HepG2 (cell line): Measurements from ENCODE around the gene KRTAP5-11. TPM values are rescaled to one million over a fixed set of nuclear protein-coding genes. Genes with fewer than 3 reads are reported as not detected.

Experiments
- ATAC-seq: fragments of 200-7000 bp; cut with Tn5 transposase; 3 replicates; pipeline ENCODE4 v1.9.1; 2020; ENCODE audit warnings: mild to moderate bottlenecking, moderate library complexity
- BruUV-seq: library from RNA; stranded (reverse); fragments of 400-500 nt; replicated peaks from 2 replicates; lab custom pipeline; 2021; lab: Mats Ljungman, UMichigan
- CTCF ChIA-PET: fragments of 300-600 bp; formaldehyde crosslinking; extraction: SDS; loops from one replicate; lab custom pipeline; 2021; ENCODE audit warnings: low total read pairs, inconsistent platforms, low intra/inter-chr PET ratio; lab: Yijun Ruan, JAX
- POLR2A ChIA-PET: fragments of 350-600 bp; sonication (Branson Sonifier 250); formaldehyde crosslinking; loops from one replicate; lab custom pipeline; 2020; ENCODE audit warnings: antibody characterized with exemption, inconsistent platforms; lab: Yijun Ruan, JAX
- DNase-seq: peaks from one replicate; pipeline ENCODE4 v3.0.0-alpha.2; 2015; ENCODE audit warnings: low spot score
- FAIRE-seq: peaks from 3 replicates; lab custom pipeline; 2011; peaks lifted over from hg19 to GRCh38; lab: Jason Lieb, UNC
- H2AFZ ChIP-seq: one replicate; pipeline ENCODE4 v1.6.1; 2011; ENCODE audit warnings: low read length, inconsistent platforms
- H3K27ac ChIP-seq: fragments of 300-600 bp; 3 replicates; pipeline ENCODE4 v1.8.0; 2011; ENCODE audit warnings: mixed run types, mild to moderate bottlenecking, mixed read lengths, low read length, inconsistent platforms; ENCODE audit not compliant: insufficient read depth; ENCODE audit errors: extremely low read length
- H3K27me3 ChIP-seq, 2 experiments: fragments of 200-600 bp in 1 of 2; 2 replicates in 1 of 2; 3 replicates in 1 of 2; pipeline versions ENCODE4 v1.6.0 to v1.8.0; 2011; ENCODE audit warnings: low read length in 2 of 2, mild to moderate bottlenecking in 2 of 2, moderate library complexity in 2 of 2, inconsistent platforms in 1 of 2; ENCODE audit not compliant: insufficient read depth in 2 of 2, control insufficient read depth in 1 of 2
- H3K36me3 ChIP-seq, 2 experiments: fragments of 200-600 bp in 1 of 2; replicated peaks in 1 of 2; 2 replicates in 1 of 2; 3 replicates in 1 of 2; pipeline versions ENCODE4 v1.5.1 to v1.8.0; 2011; ENCODE audit warnings: low read length in 2 of 2, inconsistent platforms in 1 of 2; ENCODE audit not compliant: insufficient read depth in 2 of 2, control insufficient read depth in 1 of 2
- H3K4me1 ChIP-seq: 2 replicates; pipeline ENCODE4 v1.5.1; 2012; ENCODE audit warnings: low read length, inconsistent platforms; ENCODE audit not compliant: insufficient read depth
- H3K4me2 ChIP-seq: 2 replicates; pipeline ENCODE4 v1.6.0; 2011; ENCODE audit warnings: low read depth, low read length, inconsistent platforms
- H3K4me3 ChIP-seq, 3 experiments: fragments of 200-600 bp in 1 of 3; sonication (generic), shearing (Covaris generic) in 1 of 3; replicated peaks in 1 of 3; 2 replicates each; pipeline ENCODE4 v1.5.1; 2011 to 2016; ENCODE audit warnings: low read length in 3 of 3, inconsistent platforms in 2 of 3, low read depth in 2 of 3, mild to moderate bottlenecking in 2 of 3, control low read depth in 1 of 3, mixed read lengths in 1 of 3; ENCODE audit not compliant: insufficient read depth in 1 of 3
- H3K79me2 ChIP-seq: one replicate; pipeline ENCODE4 v1.6.1; 2011; ENCODE audit warnings: low read length, inconsistent platforms; ENCODE audit not compliant: insufficient read depth
- H3K9ac ChIP-seq: 2 replicates; pipeline ENCODE4 v1.6.0; 2011; ENCODE audit warnings: mild to moderate bottlenecking, low read depth, low read length, inconsistent platforms; ENCODE audit not compliant: insufficient read depth
- H3K9me3 ChIP-seq: 2 replicates; pipeline ENCODE4 v1.5.1; 2012; ENCODE audit warnings: mild to moderate bottlenecking, low read length
- H4K20me1 ChIP-seq: 2 replicates; pipeline ENCODE4 v1.6.0; 2011; ENCODE audit warnings: inconsistent platforms, mild to moderate bottlenecking, low read length, moderate library complexity; ENCODE audit not compliant: insufficient read depth
- DR1 ChIP-seq: sonication (generic); formaldehyde crosslinking; IDR thresholded peaks from 2 replicates; pipeline ENCODE4 v1.8.0; 2021; ENCODE audit warnings: mild to moderate bottlenecking, missing genetic modification reagents, inconsistent platforms
- ISX ChIP-seq: sonication (generic); formaldehyde crosslinking; conservative IDR thresholded peaks from 2 replicates; pipeline ENCODE4 v1.5.0; 2020; ENCODE audit warnings: missing genetic modification reagents
- ZNF83 ChIP-seq: sonication (generic); formaldehyde crosslinking; IDR thresholded peaks from 2 replicates; pipeline ENCODE4 v1.4.0; 2020; ENCODE audit warnings: missing genetic modification reagents, mild to moderate bottlenecking, borderline replicate concordance
- WGBS: methylation state at CpG from one replicate; pipeline ENCODE4 v1.1.6; 2017; ENCODE audit warnings: low lambda C conversion rate; 5-methylcytosine and 5-hydroxymethylcytosine counted together
- in situ Hi-C: cut with HindIII; loops from 2 replicates; pipeline ENCODE4 v1.10.0; 2017; ENCODE audit warnings: low pct_unique_long_range_greater_than_20kb; ENCODE audit not compliant: extremely low pct_ligation_motif_present
- intact Hi-C: fragments of 100-400 bp; cut with micrococcal nuclease; formaldehyde crosslinking; loops from one replicate; pipeline ENCODE4 v1.10.0; 2022; ENCODE audit not compliant: unreplicated experiment
- polyA plus RNA-seq, 8 experiments: library from polyadenylated mRNA; depleted of rRNA in 3 of 8; stranded (reverse) in 7 of 8; unstranded in 1 of 8; fragments of >200 nt; fragmentation: Illumina TruSeq in 4 of 8; extraction: Trizol in 4 of 8; gene quantifications; 2 replicates each; pipeline versions ENCODE4 v1.2.1 to v1.2.3, GENCODE V29; 2011 to 2016; ENCODE audit warnings: low read depth in 4 of 8, missing spikeins in 1 of 8, mixed read lengths in 1 of 8; ENCODE audit not compliant: insufficient read depth in 1 of 8
- total RNA-seq, 5 experiments: library from RNA; depleted of rRNA; stranded (reverse); fragments of >200 nt; fragmentation: Illumina TruSeq; extraction: Trizol; gene quantifications; 2 replicates each; pipeline ENCODE4 v1.2.3, GENCODE V29; 2016; ENCODE audit warnings: low read depth in 1 of 5
- TF ChIP-seq, protein P1 (sequence below): sonication (generic); formaldehyde crosslinking; IDR thresholded peaks from 2 replicates; pipeline ENCODE4 v1.5.1; 2020; ENCODE audit warnings: mild to moderate bottlenecking, missing genetic modification reagents, borderline replicate concordance
- TF ChIP-seq, protein P2 (sequence below): sonication (generic); formaldehyde crosslinking; IDR thresholded peaks from 2 replicates; pipeline ENCODE4 v1.5.0; 2020; ENCODE audit warnings: mild to moderate bottlenecking, missing genetic modification reagents
- TF ChIP-seq, protein P3 (sequence below): sonication (generic); formaldehyde crosslinking; IDR thresholded peaks from 2 replicates; pipeline ENCODE4 v1.4.0; 2020; ENCODE audit warnings: missing genetic modification reagents

The KRTAP5-11 gene
- total and polyA plus RNA-seq, 2 of the 13 experiments (the other 11 are each of a cell fraction or from before 2014, with no cell fraction given): not detected

GRCh38 chr11:71548120-71548519 is 34.6 kb downstream of the KRTAP5-11 start, which contains the start of gene KRTAP5-9:
KRTAP5-9 (plus strand) TSS chr11:71548420; CDS start chr11:71548658, 238 bp downstream.
- ATAC-seq (no peak; the same call in 2 of the 3 replicates), FAIRE-seq (no peak), DNase-seq (no peak)
- Histone ChIP-seq H3K27me3 (no peaks in the 10 kb centered on the region), H3K4me1 (peaks cover 86% of the 10 kb centered on the region), H3K4me2 (peak within 1 kb of the TSS; percentile 67), H3K79me2 (no peaks in the 10 kb centered on the region), H3K9ac (0 out of 2 replicates have a peak within 1 kb of the TSS, but pooled peaks have one; percentile 10)
- no TSS peak for BruUV-seq
- TF ChIP-seq DR1 (CRISPR knock-in tag) (no peak), ISX (CRISPR knock-in tag) (no peak), ZNF83 (CRISPR knock-in tag) (no peak)
- TF ChIP-seq, protein P1, sequence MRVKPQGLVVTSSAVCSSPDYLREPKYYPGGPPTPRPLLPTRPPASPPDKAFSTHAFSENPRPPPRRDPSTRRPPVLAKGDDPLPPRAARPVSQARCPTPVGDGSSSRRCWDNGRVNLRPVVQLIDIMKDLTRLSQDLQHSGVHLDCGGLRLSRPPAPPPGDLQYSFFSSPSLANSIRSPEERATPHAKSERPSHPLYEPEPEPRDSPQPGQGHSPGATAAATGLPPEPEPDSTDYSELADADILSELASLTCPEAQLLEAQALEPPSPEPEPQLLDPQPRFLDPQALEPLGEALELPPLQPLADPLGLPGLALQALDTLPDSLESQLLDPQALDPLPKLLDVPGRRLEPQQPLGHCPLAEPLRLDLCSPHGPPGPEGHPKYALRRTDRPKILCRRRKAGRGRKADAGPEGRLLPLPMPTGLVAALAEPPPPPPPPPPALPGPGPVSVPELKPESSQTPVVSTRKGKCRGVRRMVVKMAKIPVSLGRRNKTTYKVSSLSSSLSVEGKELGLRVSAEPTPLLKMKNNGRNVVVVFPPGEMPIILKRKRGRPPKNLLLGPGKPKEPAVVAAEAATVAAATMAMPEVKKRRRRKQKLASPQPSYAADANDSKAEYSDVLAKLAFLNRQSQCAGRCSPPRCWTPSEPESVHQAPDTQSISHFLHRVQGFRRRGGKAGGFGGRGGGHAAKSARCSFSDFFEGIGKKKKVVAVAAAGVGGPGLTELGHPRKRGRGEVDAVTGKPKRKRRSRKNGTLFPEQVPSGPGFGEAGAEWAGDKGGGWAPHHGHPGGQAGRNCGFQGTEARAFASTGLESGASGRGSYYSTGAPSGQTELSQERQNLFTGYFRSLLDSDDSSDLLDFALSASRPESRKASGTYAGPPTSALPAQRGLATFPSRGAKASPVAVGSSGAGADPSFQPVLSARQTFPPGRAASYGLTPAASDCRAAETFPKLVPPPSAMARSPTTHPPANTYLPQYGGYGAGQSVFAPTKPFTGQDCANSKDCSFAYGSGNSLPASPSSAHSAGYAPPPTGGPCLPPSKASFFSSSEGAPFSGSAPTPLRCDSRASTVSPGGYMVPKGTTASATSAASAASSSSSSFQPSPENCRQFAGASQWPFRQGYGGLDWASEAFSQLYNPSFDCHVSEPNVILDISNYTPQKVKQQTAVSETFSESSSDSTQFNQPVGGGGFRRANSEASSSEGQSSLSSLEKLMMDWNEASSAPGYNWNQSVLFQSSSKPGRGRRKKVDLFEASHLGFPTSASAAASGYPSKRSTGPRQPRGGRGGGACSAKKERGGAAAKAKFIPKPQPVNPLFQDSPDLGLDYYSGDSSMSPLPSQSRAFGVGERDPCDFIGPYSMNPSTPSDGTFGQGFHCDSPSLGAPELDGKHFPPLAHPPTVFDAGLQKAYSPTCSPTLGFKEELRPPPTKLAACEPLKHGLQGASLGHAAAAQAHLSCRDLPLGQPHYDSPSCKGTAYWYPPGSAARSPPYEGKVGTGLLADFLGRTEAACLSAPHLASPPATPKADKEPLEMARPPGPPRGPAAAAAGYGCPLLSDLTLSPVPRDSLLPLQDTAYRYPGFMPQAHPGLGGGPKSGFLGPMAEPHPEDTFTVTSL (CRISPR knock-in tag): no peak
- TF ChIP-seq, protein P2, sequence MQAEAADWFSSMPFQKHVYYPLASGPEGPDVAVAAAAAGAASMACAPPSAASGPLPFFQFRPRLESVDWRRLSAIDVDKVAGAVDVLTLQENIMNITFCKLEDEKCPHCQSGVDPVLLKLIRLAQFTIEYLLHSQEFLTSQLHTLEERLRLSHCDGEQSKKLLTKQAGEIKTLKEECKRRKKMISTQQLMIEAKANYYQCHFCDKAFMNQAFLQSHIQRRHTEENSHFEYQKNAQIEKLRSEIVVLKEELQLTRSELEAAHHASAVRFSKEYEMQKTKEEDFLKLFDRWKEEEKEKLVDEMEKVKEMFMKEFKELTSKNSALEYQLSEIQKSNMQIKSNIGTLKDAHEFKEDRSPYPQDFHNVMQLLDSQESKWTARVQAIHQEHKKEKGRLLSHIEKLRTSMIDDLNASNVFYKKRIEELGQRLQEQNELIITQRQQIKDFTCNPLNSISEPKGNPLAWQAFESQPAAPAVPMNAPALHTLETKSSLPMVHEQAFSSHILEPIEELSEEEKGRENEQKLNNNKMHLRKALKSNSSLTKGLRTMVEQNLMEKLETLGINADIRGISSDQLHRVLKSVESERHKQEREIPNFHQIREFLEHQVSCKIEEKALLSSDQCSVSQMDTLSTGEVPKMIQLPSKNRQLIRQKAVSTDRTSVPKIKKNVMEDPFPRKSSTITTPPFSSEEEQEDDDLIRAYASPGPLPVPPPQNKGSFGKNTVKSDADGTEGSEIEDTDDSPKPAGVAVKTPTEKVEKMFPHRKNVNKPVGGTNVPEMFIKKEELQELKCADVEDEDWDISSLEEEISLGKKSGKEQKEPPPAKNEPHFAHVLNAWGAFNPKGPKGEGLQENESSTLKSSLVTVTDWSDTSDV (CRISPR knock-in tag): no peak
- TF ChIP-seq, protein P3, sequence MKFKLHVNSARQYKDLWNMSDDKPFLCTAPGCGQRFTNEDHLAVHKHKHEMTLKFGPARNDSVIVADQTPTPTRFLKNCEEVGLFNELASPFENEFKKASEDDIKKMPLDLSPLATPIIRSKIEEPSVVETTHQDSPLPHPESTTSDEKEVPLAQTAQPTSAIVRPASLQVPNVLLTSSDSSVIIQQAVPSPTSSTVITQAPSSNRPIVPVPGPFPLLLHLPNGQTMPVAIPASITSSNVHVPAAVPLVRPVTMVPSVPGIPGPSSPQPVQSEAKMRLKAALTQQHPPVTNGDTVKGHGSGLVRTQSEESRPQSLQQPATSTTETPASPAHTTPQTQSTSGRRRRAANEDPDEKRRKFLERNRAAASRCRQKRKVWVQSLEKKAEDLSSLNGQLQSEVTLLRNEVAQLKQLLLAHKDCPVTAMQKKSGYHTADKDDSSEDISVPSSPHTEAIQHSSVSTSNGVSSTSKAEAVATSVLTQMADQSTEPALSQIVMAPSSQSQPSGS: no peak
- TF ChIP-seq, all 625 proteins: peak for 0
- WGBS: 63% methylated on average over 5 of the region's 5 CpGs
- Histone ChIP-seq H3K4me3 (peak within 1 kb of the TSS in 2 of 3 experiments; percentile 41 to 52; a peak in 3 of 6 replicates), H3K27ac (no peak within 1 kb of the TSS), H3K9me3 (no peaks in the 10 kb centered on the region), H3K36me3 (no peaks in the 10 kb centered on the region), H2AFZ (no peak within 1 kb of the TSS), H4K20me1 (no peaks in the 10 kb centered on the region)
- ChIA-PET POLR2A (interaction anchor here (2.2 kb wide), 1 partner anchor 14 kb away, joined by 6 read pairs; no protein-coding TSS in a partner anchor), CTCF (no interaction called here)
- in situ Hi-C loops: no loop called here
- intact Hi-C loops: no loop called here
